ENCODE results near the gene PPAN. TPM values are rescaled to one million over a fixed set of nuclear protein-coding genes. Genes with fewer than 3 reads are reported as not detected.

PPAN gene
- total and polyA plus RNA-seq, 5 donors = 16.5 to 29.4 (median 25.2) TPM

- ATAC-seq (no peak), DNase-seq (no peak)
- Histone ChIP-seq H3K27ac (ENCODE audit: low read length) (no peak overlapping the region), H3K27me3 (ENCODE audit: control insufficient read depth, insufficient read depth) (no peaks in the 10 kb centered on the region), H3K9me3 (ENCODE audit: control insufficient read depth, low read length) (no peaks in the 10 kb centered on the region), H3K4me1 (ENCODE audit: control insufficient read depth, insufficient read depth, low read length) (peaks cover 2% of the 10 kb centered on the region), H3K4me3 (ENCODE audit: low read length) (no peak overlapping the region)
- intact Hi-C loops (cut with DNase I) = no loop called here
- WGBS = 84% methylated on average over 22 of the region's 22 CpGs
These were observed 12.6 kb upstream of the PPAN start for GRCh38 chr19:10093295-10094186.

- ATAC-seq (no peak), DNase-seq (no peak)
- H3K27me3 ChIP-seq (ENCODE audit: control insufficient read depth, insufficient read depth) = no peaks in the 10 kb centered on the region
- WGBS = 24% methylated on average over 7 of the region's 7 CpGs
- intact Hi-C loops (cut with DNase I) = no loop called here
- H3K4me1 ChIP-seq (ENCODE audit: control insufficient read depth, insufficient read depth, low read length) = peaks cover 2% of the 10 kb centered on the region
- H3K27ac ChIP-seq (ENCODE audit: low read length) = no peak overlapping the region
- no peak overlapping the region for H3K4me3 ChIP-seq (ENCODE audit: low read length)
- no peaks in the 10 kb centered on the region for H3K9me3 ChIP-seq (ENCODE audit: control insufficient read depth, low read length)
These were observed 10.6 kb upstream of the PPAN start for GRCh38 chr19:10095622-10095947.

GRCh38 chr19:10095948-10096614 is 10.1 kb upstream of the PPAN start:
- Histone ChIP-seq H3K9me3 (ENCODE audit: control insufficient read depth, low read length) (no peaks in the 10 kb centered on the region), H3K4me3 (ENCODE audit: low read length) (peak overlapping the region; percentile 29), H3K4me1 (ENCODE audit: control insufficient read depth, insufficient read depth, low read length) (peaks cover 2% of the 10 kb centered on the region), H3K27me3 (ENCODE audit: control insufficient read depth, insufficient read depth) (no peaks in the 10 kb centered on the region), H3K27ac (ENCODE audit: low read length) (peak overlapping the region; percentile 28)
- intact Hi-C loops (cut with DNase I) = no loop called here
- DNase-seq (peak; percentile 93 to 97 (median 97)), ATAC-seq (peak; percentile 80 to 87)
- WGBS = 3% methylated on average over 97 of the region's 97 CpGs

- peak overlapping the region; percentile 29 for H3K4me3 ChIP-seq (ENCODE audit: low read length)
- no peak for ATAC-seq
- WGBS = 21% methylated on average over 26 of the region's 26 CpGs
- H3K4me1 ChIP-seq (ENCODE audit: control insufficient read depth, insufficient read depth, low read length) = peaks cover 2% of the 10 kb centered on the region
- DNase-seq = peak; percentile 58 to 82 (median 75)
- H3K27me3 ChIP-seq (ENCODE audit: control insufficient read depth, insufficient read depth) = no peaks in the 10 kb centered on the region
- no peaks in the 10 kb centered on the region for H3K9me3 ChIP-seq (ENCODE audit: control insufficient read depth, low read length)
- no peak overlapping the region for H3K27ac ChIP-seq (ENCODE audit: low read length)
- intact Hi-C loops (cut with DNase I) = no loop called here
These were observed 9.6 kb upstream of the PPAN start for GRCh38 chr19:10096615-10096963.

GRCh38 chr19:10100163-10100785 is 5.9 kb upstream of the PPAN start:
- intact Hi-C loops (cut with DNase I) = loop anchor here in 1 of 4 donors (10.0 kb wide), 1 partner anchor 135 kb away; the partner anchor contains the start of gene S1PR2
- H3K27me3 ChIP-seq (ENCODE audit: control insufficient read depth, insufficient read depth) = no peaks in the 10 kb centered on the region
- H3K9me3 ChIP-seq (ENCODE audit: control insufficient read depth, low read length) = no peaks in the 10 kb centered on the region
- DNase-seq (no peak), ATAC-seq (no peak)
- H3K4me3 ChIP-seq (ENCODE audit: low read length) = no peak overlapping the region
- 91% methylated on average over 5 of the region's 5 CpGs for WGBS
- H3K4me1 ChIP-seq (ENCODE audit: control insufficient read depth, insufficient read depth, low read length) = peaks cover 2% of the 10 kb centered on the region
- H3K27ac ChIP-seq (ENCODE audit: low read length) = no peak overlapping the region

- Histone ChIP-seq H3K9me3 (ENCODE audit: control insufficient read depth, low read length) (no peaks in the 10 kb centered on the region), H3K27me3 (ENCODE audit: control insufficient read depth, insufficient read depth) (no peaks in the 10 kb centered on the region), H3K4me3 (ENCODE audit: low read length) (no peak overlapping the region), H3K27ac (ENCODE audit: low read length) (no peak overlapping the region), H3K4me1 (ENCODE audit: control insufficient read depth, insufficient read depth, low read length) (no peaks in the 10 kb centered on the region)
- no peak for ATAC-seq
- peak in 1 of 3 donors; percentile 22 for DNase-seq
- intact Hi-C loops (cut with DNase I) = loop anchor here in 1 of 4 donors (10.0 kb wide), 1 partner anchor 132 kb away; the partner anchor contains the start of gene S1PR2
- 72% methylated on average over 7 of the region's 7 CpGs for WGBS
These were observed 3.4 kb upstream of the PPAN start for GRCh38 chr19:10102787-10103236.

GRCh38 chr19:10104130-10104513 is 2.0 kb upstream of the PPAN start:
- ATAC-seq (no peak), DNase-seq (no peak)
- Histone ChIP-seq H3K4me3 (ENCODE audit: low read length) (no peak overlapping the region), H3K4me1 (ENCODE audit: control insufficient read depth, insufficient read depth, low read length) (no peaks in the 10 kb centered on the region), H3K27me3 (ENCODE audit: control insufficient read depth, insufficient read depth) (no peaks in the 10 kb centered on the region), H3K27ac (ENCODE audit: low read length) (no peak overlapping the region), H3K9me3 (ENCODE audit: control insufficient read depth, low read length) (no peaks in the 10 kb centered on the region)
- intact Hi-C loops (cut with DNase I) = loop anchor here in 1 of 4 donors (10.0 kb wide), 1 partner anchor 131 kb away; the partner anchor contains the start of gene S1PR2

- H3K4me3 ChIP-seq (ENCODE audit: low read length) = no peak overlapping the region
- H3K27me3 ChIP-seq (ENCODE audit: control insufficient read depth, insufficient read depth) = no peaks in the 10 kb centered on the region
- intact Hi-C loops (cut with DNase I) = loop anchor here in 1 of 4 donors (10.0 kb wide), 1 partner anchor 130 kb away; the partner anchor contains the start of gene S1PR2
- WGBS = 37% methylated on average over 15 of the region's 15 CpGs
- DNase-seq = peak in 2 of 3 donors; percentile 41 to 56
- no peak overlapping the region for H3K27ac ChIP-seq (ENCODE audit: low read length)
- H3K4me1 ChIP-seq (ENCODE audit: control insufficient read depth, insufficient read depth, low read length) = no peaks in the 10 kb centered on the region
- no peaks in the 10 kb centered on the region for H3K9me3 ChIP-seq (ENCODE audit: control insufficient read depth, low read length)
- ATAC-seq = peak in 1 of 2 donors; percentile 2
These were observed 1.3 kb upstream of the PPAN start for GRCh38 chr19:10104665-10105508.

- Histone ChIP-seq H3K27ac (ENCODE audit: low read length) (no peak overlapping the region), H3K4me1 (ENCODE audit: control insufficient read depth, insufficient read depth, low read length) (no peaks in the 10 kb centered on the region), H3K4me3 (ENCODE audit: low read length) (no peak overlapping the region), H3K27me3 (ENCODE audit: control insufficient read depth, insufficient read depth) (no peaks in the 10 kb centered on the region), H3K9me3 (ENCODE audit: control insufficient read depth, low read length) (no peaks in the 10 kb centered on the region)
- DNase-seq = peak in 1 of 3 donors; percentile 19
- WGBS = 33% methylated on average over 16 of the region's 16 CpGs
- peak in 1 of 2 donors; percentile 3 for ATAC-seq
- intact Hi-C loops (cut with DNase I) = loop anchor here in 1 of 4 donors (10.0 kb wide), 1 partner anchor 129 kb away; the partner anchor contains the start of gene S1PR2
These were observed 558 bp upstream of the PPAN start for GRCh38 chr19:10105509-10106099.

GRCh38 chr19:10107254-10107653 is 1.1 kb downstream of the PPAN start:
- ATAC-seq (no peak), DNase-seq (peak in 1 of 3 donors; percentile 25)
- WGBS = 73% methylated on average over 10 of the region's 10 CpGs
- Histone ChIP-seq H3K4me1 (ENCODE audit: control insufficient read depth, insufficient read depth, low read length) (no peaks in the 10 kb centered on the region), H3K27me3 (ENCODE audit: control insufficient read depth, insufficient read depth) (no peaks in the 10 kb centered on the region), H3K9me3 (ENCODE audit: control insufficient read depth, low read length) (no peaks in the 10 kb centered on the region), H3K4me3 (ENCODE audit: low read length) (peak overlapping the region; percentile 63), H3K27ac (ENCODE audit: low read length) (no peak overlapping the region)
- intact Hi-C loops (cut with DNase I) = loop anchor here in 1 of 4 donors (10.0 kb wide), 1 partner anchor 128 kb away; the partner anchor contains the start of gene S1PR2
